Suprapubic skin (tissue), 4 donors: ENCODE results near the gene TEP1. TPM values are rescaled to one million over a fixed set of nuclear protein-coding genes. Genes with fewer than 3 reads are reported as not detected.
A peak's percentile ranks its signal among the peaks of the same experiment; 100 is the strongest.

Experiments used
- DNase-seq, 2 donors: peaks; one replicate each; pipeline ENCODE4 v3.0.0-alpha.2; 2019; ENCODE audit warnings: low spot score in 2 of 2
- H3K27ac ChIP-seq: fragments of 200-600 bp; sonication (generic); one replicate; pipeline ENCODE4 v1.5.1; 2019
- H3K27me3 ChIP-seq: fragments of 200-600 bp; sonication (generic); one replicate; pipeline ENCODE4 v1.5.1; 2019
- H3K36me3 ChIP-seq: fragments of 200-600 bp; sonication (generic); one replicate; pipeline ENCODE4 v1.5.1; 2019
- H3K4me1 ChIP-seq: fragments of 200-600 bp; sonication (generic); one replicate; pipeline ENCODE4 v1.5.1; 2019
- H3K4me3 ChIP-seq: fragments of 200-600 bp; sonication (generic); one replicate; pipeline ENCODE4 v1.5.1; 2019; ENCODE audit warnings: mild to moderate bottlenecking
- H3K9me3 ChIP-seq: fragments of 200-600 bp; sonication (generic); one replicate; pipeline ENCODE4 v1.5.1; 2019
- EP300 ChIP-seq: sonication (generic); formaldehyde crosslinking; IDR thresholded peaks from one replicate; pipeline ENCODE4 v1.6.1; 2017; ENCODE audit warnings: antibody characterized with exemption
- POLR2A ChIP-seq, 2 donors: fragments of 450-650 bp; IDR thresholded peaks; one replicate each; pipeline ENCODE4 v1.6.1; 2017; ENCODE audit warnings: antibody characterized with exemption in 2 of 2, mild to moderate bottlenecking in 2 of 2, moderate library complexity in 2 of 2
- POLR2AphosphoS5 ChIP-seq, 3 donors: sonication (generic); formaldehyde crosslinking; IDR thresholded peaks; one replicate each; pipeline ENCODE4 v1.6.1; 2017; ENCODE audit warnings: antibody characterized with exemption in 3 of 3
- WGBS: methylation state at CpG from one replicate; pipeline ENCODE4 v1.1.5; 2018; 5-methylcytosine and 5-hydroxymethylcytosine counted together
- total RNA-seq, 4 donors: library from RNA; depleted of rRNA; stranded (reverse); fragments of >200 nt; gene quantifications; one replicate each; pipeline ENCODE4 v1.1.0, GENCODE V29; 2016
- TF ChIP-seq, protein P1 (sequence below), 2 donors: fragments of 200-600 bp in 1 of 2; fragments of 450-650 bp in 1 of 2; sonication (generic) in 1 of 2; IDR thresholded peaks; one replicate each; pipeline ENCODE4 v1.5.1; 2016 to 2019; ENCODE audit warnings: antibody characterized with exemption in 2 of 2, mild to moderate bottlenecking in 1 of 2, moderate library complexity in 1 of 2

The TEP1 gene
- total RNA-seq, 4 donors from 2014 or later: 16.3 to 34.0 (median 25.1) TPM

DNA sequence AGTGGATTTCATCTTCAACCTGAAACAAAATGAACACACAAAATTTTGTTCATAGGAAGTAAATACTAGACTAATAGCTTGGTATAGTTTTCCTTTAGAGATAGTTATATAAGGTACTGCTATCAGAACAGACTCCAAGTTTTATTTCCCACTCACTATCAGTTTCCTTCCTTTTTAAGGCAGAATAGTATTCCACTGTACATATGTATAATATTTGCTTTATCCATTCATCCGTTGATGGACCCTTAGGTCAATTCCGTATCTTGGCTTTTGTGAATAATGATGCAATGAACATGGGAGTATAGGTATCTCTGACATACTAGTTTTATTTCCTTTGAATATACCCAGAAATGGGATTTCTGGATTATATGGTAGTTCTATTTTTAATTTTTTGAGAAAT is 83.9 kb downstream of the TEP1 start:
- Histone ChIP-seq H3K4me3 (no peak overlapping the region), H3K27me3 (no peaks in the 10 kb centered on the region), H3K36me3 (peaks cover 17% of the 10 kb centered on the region), H3K9me3 (no peaks in the 10 kb centered on the region), H3K27ac (no peak overlapping the region), H3K4me1 (peaks cover 25% of the 10 kb centered on the region)
- 86% methylated on average over 2 of the region's 2 CpGs for WGBS
- DNase-seq: no peak
- TF ChIP-seq, protein P1, sequence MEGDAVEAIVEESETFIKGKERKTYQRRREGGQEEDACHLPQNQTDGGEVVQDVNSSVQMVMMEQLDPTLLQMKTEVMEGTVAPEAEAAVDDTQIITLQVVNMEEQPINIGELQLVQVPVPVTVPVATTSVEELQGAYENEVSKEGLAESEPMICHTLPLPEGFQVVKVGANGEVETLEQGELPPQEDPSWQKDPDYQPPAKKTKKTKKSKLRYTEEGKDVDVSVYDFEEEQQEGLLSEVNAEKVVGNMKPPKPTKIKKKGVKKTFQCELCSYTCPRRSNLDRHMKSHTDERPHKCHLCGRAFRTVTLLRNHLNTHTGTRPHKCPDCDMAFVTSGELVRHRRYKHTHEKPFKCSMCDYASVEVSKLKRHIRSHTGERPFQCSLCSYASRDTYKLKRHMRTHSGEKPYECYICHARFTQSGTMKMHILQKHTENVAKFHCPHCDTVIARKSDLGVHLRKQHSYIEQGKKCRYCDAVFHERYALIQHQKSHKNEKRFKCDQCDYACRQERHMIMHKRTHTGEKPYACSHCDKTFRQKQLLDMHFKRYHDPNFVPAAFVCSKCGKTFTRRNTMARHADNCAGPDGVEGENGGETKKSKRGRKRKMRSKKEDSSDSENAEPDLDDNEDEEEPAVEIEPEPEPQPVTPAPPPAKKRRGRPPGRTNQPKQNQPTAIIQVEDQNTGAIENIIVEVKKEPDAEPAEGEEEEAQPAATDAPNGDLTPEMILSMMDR (IDR thresholded peaks at IDR 0.05): no peak
- TF ChIP-seq POLR2AphosphoS5 (IDR thresholded peaks at IDR 0.05) (no peak), POLR2A (IDR thresholded peaks at IDR 0.05) (no peak), EP300 (no peak)

- Histone ChIP-seq H3K36me3 (peaks cover 23% of the 10 kb centered on the region), H3K9me3 (no peaks in the 10 kb centered on the region), H3K27me3 (no peaks in the 10 kb centered on the region), H3K4me3 (no peak overlapping the region), H3K27ac (no peak overlapping the region), H3K4me1 (peaks cover 25% of the 10 kb centered on the region)
- DNase-seq: no peak
- no peak for TF ChIP-seq POLR2A (IDR thresholded peaks at IDR 0.05)
- no peak for TF ChIP-seq POLR2AphosphoS5 (IDR thresholded peaks at IDR 0.05)
- TF ChIP-seq EP300: no peak
- TF ChIP-seq, protein P1 (IDR thresholded peaks at IDR 0.05): no peak
- 52% methylated on average over 2 of the region's 2 CpGs for WGBS
Observed at GRCh38 chr14:20328705-20329104, 84.6 kb downstream of the TEP1 start.

DNA sequence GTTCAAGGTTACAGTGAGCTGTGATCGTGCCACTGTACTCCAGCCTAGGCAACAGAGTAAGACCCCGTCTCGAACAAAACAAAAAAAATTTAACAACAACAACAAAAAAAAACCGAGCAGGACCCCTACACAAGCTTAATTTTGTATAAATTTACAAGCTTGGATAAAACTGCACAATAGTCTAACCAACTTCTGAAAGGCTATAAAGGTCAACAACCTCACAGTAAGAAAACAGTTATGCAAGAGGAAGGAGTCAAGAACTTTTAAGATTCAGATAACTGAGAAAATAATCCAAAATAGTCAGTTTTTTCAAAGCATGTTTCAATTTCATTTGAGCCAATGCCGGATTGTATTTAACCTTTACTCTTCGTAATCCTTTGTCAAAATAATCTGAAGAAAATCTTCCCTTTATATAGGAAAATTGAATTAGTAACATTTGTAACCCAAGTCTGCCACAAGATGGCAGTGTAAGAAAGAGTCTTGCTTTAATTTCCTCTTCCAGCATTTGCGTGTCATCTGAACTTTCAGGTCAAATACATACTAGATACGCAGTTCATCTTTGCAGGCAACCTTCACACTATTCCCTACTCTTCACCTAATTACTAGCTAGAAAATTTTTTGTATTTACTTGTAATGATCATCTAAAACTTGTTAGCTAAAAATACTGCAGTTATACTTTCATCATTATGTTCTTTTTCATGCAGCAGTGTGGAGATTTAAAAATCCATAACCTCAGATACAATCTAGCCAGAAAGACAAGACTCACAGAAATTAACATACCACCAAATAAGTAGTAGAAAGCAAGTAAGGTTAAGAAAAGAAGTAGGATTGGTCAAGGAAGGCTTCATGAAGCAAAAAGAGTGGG is 86.1 kb downstream of the TEP1 start:
- no peak for DNase-seq
- Histone ChIP-seq H3K36me3 (peaks cover 29% of the 10 kb centered on the region), H3K27me3 (no peaks in the 10 kb centered on the region), H3K9me3 (no peaks in the 10 kb centered on the region), H3K4me1 (peaks cover 22% of the 10 kb centered on the region), H3K4me3 (no peak overlapping the region), H3K27ac (no peak overlapping the region)
- TF ChIP-seq, protein P1 (IDR thresholded peaks at IDR 0.05): peak; percentile 55 to 62
- TF ChIP-seq POLR2A (IDR thresholded peaks at IDR 0.05): no peak
- 45% methylated on average over 8 of the region's 8 CpGs for WGBS

DNA sequence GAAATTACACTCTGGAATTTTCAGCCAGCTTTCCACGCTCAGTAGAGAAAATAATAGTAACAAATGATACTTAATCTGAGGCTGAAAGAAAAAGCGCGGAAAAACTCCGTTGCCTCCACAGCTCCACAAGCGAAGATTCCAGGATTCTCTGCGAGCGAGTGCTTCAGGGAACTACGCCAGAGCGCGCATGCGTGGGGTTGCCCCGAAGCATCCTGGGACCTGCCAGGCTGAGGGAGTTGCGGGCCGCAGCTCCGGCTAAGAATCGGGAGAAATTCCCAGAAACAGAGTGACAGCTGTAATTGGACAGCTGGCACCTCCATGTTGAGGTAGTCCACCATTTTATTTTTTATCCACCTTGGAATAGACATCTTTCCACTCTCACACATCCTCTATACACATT is 95.6 kb downstream of the TEP1 start:
- Histone ChIP-seq H3K36me3 (peaks cover 77% of the 10 kb centered on the region), H3K4me3 (no peak overlapping the region), H3K27ac (no peak overlapping the region), H3K27me3 (no peaks in the 10 kb centered on the region), H3K9me3 (no peaks in the 10 kb centered on the region), H3K4me1 (no peaks in the 10 kb centered on the region)
- no peak for DNase-seq
- 97% methylated on average over 16 of the region's 16 CpGs for WGBS
- TF ChIP-seq POLR2AphosphoS5 (IDR thresholded peaks at IDR 0.05): no peak
- TF ChIP-seq POLR2A (IDR thresholded peaks at IDR 0.05): no peak
- TF ChIP-seq, protein P1 (IDR thresholded peaks at IDR 0.05): no peak
- TF ChIP-seq EP300: no peak

Other genes starting within 250 kb of the TEP1 start
- not detected for gene OR11G2, start 222.6 kb downstream of the TEP1 start, total RNA-seq
- not detected for gene OR11H6, start 189.8 kb downstream of the TEP1 start, total RNA-seq
- not detected for gene OR11H7, start 184.5 kb downstream of the TEP1 start, total RNA-seq
- gene OR11H4, start 174.2 kb downstream of the TEP1 start, total RNA-seq: not detected
- 10 to 100 TPM; 13.3 to 23.3 (median 14.6) TPM for gene TTC5, start 107.5 kb downstream of the TEP1 start, total RNA-seq
- 10 to 100 TPM; 42.5 to 50.3 (median 47.6) TPM for gene CCNB1IP1, start 80.2 kb downstream of the TEP1 start, total RNA-seq
- 10 to 100 TPM; 12.2 to 34.0 (median 14.9) TPM for gene PARP2, start 69.9 kb downstream of the TEP1 start, total RNA-seq
- gene KLHL33, start 22.7 kb upstream of the TEP1 start, total RNA-seq: under 1 TPM in 1 of 4 donors, not detected in 3; 0.08 TPM
- gene OSGEP, start 41.3 kb upstream of the TEP1 start, total RNA-seq: 10 to 100 TPM; 40.8 to 91.0 (median 44.8) TPM
- gene APEX1, start 41.7 kb upstream of the TEP1 start, total RNA-seq: 100 to 1,000 TPM; 119 to 133 (median 129) TPM
- gene PIP4P1, start 47.9 kb upstream of the TEP1 start, total RNA-seq: 10 to 100 TPM; 23.7 to 36.5 (median 28.9) TPM
- gene PNP, start 55.9 kb upstream of the TEP1 start, total RNA-seq: 10 to 100 TPM; 26.9 to 83.4 (median 52.9) TPM
- not detected for gene RNASE10, start 92.0 kb upstream of the TEP1 start, total RNA-seq
- gene RNASE9, start 147.5 kb upstream of the TEP1 start, total RNA-seq: not detected
- gene RNASE11, start 174.5 kb upstream of the TEP1 start, total RNA-seq: not detected
- gene RNASE12, start 177.9 kb upstream of the TEP1 start, total RNA-seq: not detected
- not detected for gene OR6S1, start 228.2 kb upstream of the TEP1 start, total RNA-seq